ENCODE data around the gene ANKRD33B. TPM values are rescaled to one million over a fixed set of nuclear protein-coding genes. Genes with fewer than 3 reads are reported as not detected.
"Not testable (repeated sequence)": the region's sequence is repeated elsewhere in the genome, so short reads cannot be mapped to it uniquely, and the experiment has no call there.

The ANKRD33B gene
- total RNA-seq, 1 experiment from 2014 or later, result 25.3 TPM

DNA sequence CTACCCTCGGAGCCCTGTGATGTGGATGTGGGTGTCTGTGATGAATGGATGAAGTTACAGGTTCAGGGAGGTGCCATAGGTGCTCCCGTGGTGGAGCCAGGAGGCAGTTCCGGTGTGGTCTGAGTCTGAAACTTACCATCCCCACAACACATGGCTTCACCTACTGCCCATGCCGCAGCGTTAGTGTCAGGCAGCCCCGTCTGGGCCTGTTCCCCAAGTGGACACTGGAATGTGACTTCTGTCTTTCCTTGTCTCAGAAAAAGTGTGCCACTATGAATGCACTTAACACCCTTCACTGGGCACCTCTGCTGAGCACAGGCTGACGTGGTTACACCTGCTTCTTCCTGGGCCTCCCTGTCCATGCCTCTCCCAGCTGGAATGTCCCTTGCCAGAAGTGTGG, 8.6 kb downstream of the ANKRD33B start:
- Histone ChIP-seq H3K36me3 (ENCODE audit: control insufficient read depth, insufficient read depth, low read length) (no peaks in the 10 kb centered on the region), H3K27me3 (replicated peaks; ENCODE audit: control insufficient read depth, insufficient read depth, low read length) (no peaks in the 10 kb centered on the region), H3K9me3 (no peaks in the 10 kb centered on the region), H3K4me3 (ENCODE audit: low read depth, low read length) (no peak overlapping the region), H3K4me1 (peaks cover 9% of the 10 kb centered on the region)
- intact Hi-C loops (cut with micrococcal nuclease; ENCODE audit: unreplicated experiment), result no loop called here
- ChIA-PET CTCF (no interaction called here), POLR2A (no interaction called here)
- Mint-ChIP-seq H3K4me3 (ENCODE audit: unreplicated experiment) (no peak overlapping the region), H3K36me3 (ENCODE audit: insufficient read depth, unreplicated experiment) (peaks cover 21% of the 10 kb centered on the region), H3K27ac (ENCODE audit: unreplicated experiment) (no peak overlapping the region), H3K4me1 (ENCODE audit: low read depth, unreplicated experiment) (peaks cover 19% of the 10 kb centered on the region), H3K27me3 (ENCODE audit: insufficient read depth, unreplicated experiment) (no peaks in the 10 kb centered on the region), H3K9me3 (ENCODE audit: unreplicated experiment) (no peaks in the 10 kb centered on the region)
- BruUV-seq (replicated peaks), result no TSS peak
- TF ChIP-seq, protein P1, sequence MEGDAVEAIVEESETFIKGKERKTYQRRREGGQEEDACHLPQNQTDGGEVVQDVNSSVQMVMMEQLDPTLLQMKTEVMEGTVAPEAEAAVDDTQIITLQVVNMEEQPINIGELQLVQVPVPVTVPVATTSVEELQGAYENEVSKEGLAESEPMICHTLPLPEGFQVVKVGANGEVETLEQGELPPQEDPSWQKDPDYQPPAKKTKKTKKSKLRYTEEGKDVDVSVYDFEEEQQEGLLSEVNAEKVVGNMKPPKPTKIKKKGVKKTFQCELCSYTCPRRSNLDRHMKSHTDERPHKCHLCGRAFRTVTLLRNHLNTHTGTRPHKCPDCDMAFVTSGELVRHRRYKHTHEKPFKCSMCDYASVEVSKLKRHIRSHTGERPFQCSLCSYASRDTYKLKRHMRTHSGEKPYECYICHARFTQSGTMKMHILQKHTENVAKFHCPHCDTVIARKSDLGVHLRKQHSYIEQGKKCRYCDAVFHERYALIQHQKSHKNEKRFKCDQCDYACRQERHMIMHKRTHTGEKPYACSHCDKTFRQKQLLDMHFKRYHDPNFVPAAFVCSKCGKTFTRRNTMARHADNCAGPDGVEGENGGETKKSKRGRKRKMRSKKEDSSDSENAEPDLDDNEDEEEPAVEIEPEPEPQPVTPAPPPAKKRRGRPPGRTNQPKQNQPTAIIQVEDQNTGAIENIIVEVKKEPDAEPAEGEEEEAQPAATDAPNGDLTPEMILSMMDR (IDR thresholded peaks at IDR 0.05; ENCODE audit: insufficient read depth in 1 of 2, low read depth in 1 of 2, low read length in 1 of 2, severe bottlenecking in 1 of 2, unreplicated experiment in 1 of 2), result no peak
- no peak for DNase-seq

DNA sequence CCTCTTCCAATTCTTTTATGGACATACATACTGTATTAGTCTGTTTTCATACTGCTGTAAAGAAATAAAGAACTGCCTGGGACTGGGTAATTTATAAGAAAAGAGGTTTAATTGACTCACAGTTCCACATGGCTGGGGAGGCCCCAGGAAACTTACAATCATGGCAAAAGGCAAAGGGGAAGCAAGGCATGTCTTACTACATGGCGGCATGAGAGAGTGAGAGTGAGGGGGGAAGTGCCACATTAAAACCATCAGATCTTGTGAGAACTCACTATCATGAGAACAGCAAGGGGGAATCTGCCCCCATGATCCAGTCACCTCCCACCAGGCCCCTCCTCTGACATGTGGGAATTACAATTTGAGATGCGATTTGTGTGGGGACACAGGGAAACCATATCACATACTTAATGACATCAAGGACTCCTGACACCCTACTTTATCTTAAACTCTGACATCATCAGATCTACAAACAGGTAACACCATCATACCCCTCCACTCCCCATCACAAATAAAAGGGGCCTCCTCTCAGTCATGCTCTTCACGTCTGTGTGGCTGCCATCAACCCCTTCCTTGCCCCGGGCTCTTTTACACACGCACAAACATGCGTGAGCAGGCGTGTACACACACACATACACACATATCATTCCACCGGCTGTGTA, 9.7 kb downstream of the ANKRD33B start:
- H3K27me3 Mint-ChIP-seq (ENCODE audit: insufficient read depth, unreplicated experiment), result no peaks in the 10 kb centered on the region
- Histone ChIP-seq H3K4me3 (ENCODE audit: low read depth, low read length) (no peak overlapping the region), H3K27me3 (replicated peaks; ENCODE audit: control insufficient read depth, insufficient read depth, low read length) (no peaks in the 10 kb centered on the region), H3K4me1 (peaks cover under 1% of the 10 kb centered on the region; the same call in 1 of the 2 replicates), H3K36me3 (ENCODE audit: control insufficient read depth, insufficient read depth, low read length) (no peaks in the 10 kb centered on the region), H3K9me3 (no peaks in the 10 kb centered on the region)
- CTCF ChIA-PET, result no interaction called here
- TF ChIP-seq, protein P1 (IDR thresholded peaks at IDR 0.05; ENCODE audit: insufficient read depth in 1 of 2, low read depth in 1 of 2, low read length in 1 of 2, severe bottlenecking in 1 of 2, unreplicated experiment in 1 of 2), result no peak
- no TSS peak for BruUV-seq (replicated peaks)
- DNase-seq, result no peak
- no peak overlapping the region for H3K27ac Mint-ChIP-seq (ENCODE audit: unreplicated experiment)
- intact Hi-C loops (cut with micrococcal nuclease; ENCODE audit: unreplicated experiment), result no loop called here
- POLR2A ChIA-PET, result no interaction called here
- no peak overlapping the region for H3K4me3 Mint-ChIP-seq (ENCODE audit: unreplicated experiment)
- H3K9me3 Mint-ChIP-seq (ENCODE audit: unreplicated experiment), result no peaks in the 10 kb centered on the region
- H3K36me3 Mint-ChIP-seq (ENCODE audit: insufficient read depth, unreplicated experiment), result peaks cover 16% of the 10 kb centered on the region
- H3K4me1 Mint-ChIP-seq (ENCODE audit: low read depth, unreplicated experiment), result peaks cover 8% of the 10 kb centered on the region

- H3K4me3 Mint-ChIP-seq (ENCODE audit: unreplicated experiment); H3K4me1 Mint-ChIP-seq (ENCODE audit: low read depth, unreplicated experiment); intact Hi-C loops (cut with micrococcal nuclease; ENCODE audit: unreplicated experiment); H3K27me3 Mint-ChIP-seq (ENCODE audit: insufficient read depth, unreplicated experiment); H3K36me3 Mint-ChIP-seq (ENCODE audit: insufficient read depth, unreplicated experiment); H3K27ac Mint-ChIP-seq (ENCODE audit: unreplicated experiment); H3K4me3 ChIP-seq (ENCODE audit: low read depth, low read length); CTCF ChIA-PET; POLR2A ChIA-PET; H3K9me3 Mint-ChIP-seq (ENCODE audit: unreplicated experiment); DNase-seq; H3K9me3 ChIP-seq; H3K36me3 ChIP-seq (ENCODE audit: control insufficient read depth, insufficient read depth, low read length); H3K4me1 ChIP-seq; H3K27me3 ChIP-seq (replicated peaks; ENCODE audit: control insufficient read depth, insufficient read depth, low read length); BruUV-seq (replicated peaks): not testable (repeated sequence)
These were observed 11.0 kb downstream of the ANKRD33B start for GRCh38 chr5:10574879-10575278.
